ENCODE results near the gene ACACA.

ACACA gene

GRCh38 chr17:37292429-37293139 is 114.1 kb downstream of the ACACA start:
- no peak for DNase-seq (ENCODE audit: low read depth)

- no peak for DNase-seq (ENCODE audit: low read depth)
Measured at GRCh38 chr17:37291351-37291750, 115.3 kb downstream of the ACACA start.

GRCh38 chr17:37286430-37286829 is 120.2 kb downstream of the ACACA start:
- no peak for DNase-seq (ENCODE audit: low read depth)

- DNase-seq (ENCODE audit: low read depth) = no peak
Measured at GRCh38 chr17:37284191-37284590, 122.4 kb downstream of the ACACA start.

- DNase-seq (ENCODE audit: low read depth) = no peak
Measured at GRCh38 chr17:37283414-37283961, 123.1 kb downstream of the ACACA start.

GRCh38 chr17:37280841-37281240 is 125.8 kb downstream of the ACACA start:
- DNase-seq (ENCODE audit: low read depth) = no peak

GRCh38 chr17:37278247-37278894 is 128.3 kb downstream of the ACACA start:
- no peak for DNase-seq (ENCODE audit: low read depth)

GRCh38 chr17:37276475-37276874 is 130.2 kb downstream of the ACACA start:
- DNase-seq (ENCODE audit: low read depth) = no peak

- DNase-seq (ENCODE audit: low read depth) = no peak
Measured at GRCh38 chr17:37274461-37274860, 132.2 kb downstream of the ACACA start.

- DNase-seq (ENCODE audit: low read depth) = no peak
Measured at GRCh38 chr17:37273409-37274051, 133.1 kb downstream of the ACACA start.

- DNase-seq (ENCODE audit: low read depth) = no peak
Measured at GRCh38 chr17:37265446-37266173, 141.0 kb downstream of the ACACA start.

- no peak for DNase-seq (ENCODE audit: low read depth)
Measured at GRCh38 chr17:37261286-37261685, 145.3 kb downstream of the ACACA start.

GRCh38 chr17:37259030-37259735 is 147.5 kb downstream of the ACACA start:
- DNase-seq (ENCODE audit: low read depth) = no peak

GRCh38 chr17:37256627-37257026 is 150.0 kb downstream of the ACACA start:
- no peak for DNase-seq (ENCODE audit: low read depth)

- no peak for DNase-seq (ENCODE audit: low read depth)
Measured at GRCh38 chr17:37255432-37255831, 151.2 kb downstream of the ACACA start.

GRCh38 chr17:37247825-37248224 is 158.8 kb downstream of the ACACA start:
- DNase-seq (ENCODE audit: low read depth) = no peak

GRCh38 chr17:37246085-37246484 is 160.6 kb downstream of the ACACA start:
- DNase-seq (ENCODE audit: low read depth) = no peak

- DNase-seq (ENCODE audit: low read depth) = no peak
Measured at GRCh38 chr17:37240381-37240780, 166.3 kb downstream of the ACACA start.

GRCh38 chr17:37239690-37240334 is 166.8 kb downstream of the ACACA start:
- no peak for DNase-seq (ENCODE audit: low read depth)

- no peak for DNase-seq (ENCODE audit: low read depth)
Measured at GRCh38 chr17:37234106-37234505, 172.5 kb downstream of the ACACA start.

GRCh38 chr17:37233036-37233435 is 173.6 kb downstream of the ACACA start:
- DNase-seq (ENCODE audit: low read depth) = no peak

Measured in activated T-helper 1 cell treated with Interleukin-2 at 50 U/mL for 16 hours (primary cell).